ENCODE data around the gene COL5A1. TPM values are rescaled to one million over a fixed set of nuclear protein-coding genes. Genes with fewer than 3 reads are reported as not detected.

COL5A1 gene
- total RNA-seq, 1 donor from 2014 or later: 19.8 TPM

DNA sequence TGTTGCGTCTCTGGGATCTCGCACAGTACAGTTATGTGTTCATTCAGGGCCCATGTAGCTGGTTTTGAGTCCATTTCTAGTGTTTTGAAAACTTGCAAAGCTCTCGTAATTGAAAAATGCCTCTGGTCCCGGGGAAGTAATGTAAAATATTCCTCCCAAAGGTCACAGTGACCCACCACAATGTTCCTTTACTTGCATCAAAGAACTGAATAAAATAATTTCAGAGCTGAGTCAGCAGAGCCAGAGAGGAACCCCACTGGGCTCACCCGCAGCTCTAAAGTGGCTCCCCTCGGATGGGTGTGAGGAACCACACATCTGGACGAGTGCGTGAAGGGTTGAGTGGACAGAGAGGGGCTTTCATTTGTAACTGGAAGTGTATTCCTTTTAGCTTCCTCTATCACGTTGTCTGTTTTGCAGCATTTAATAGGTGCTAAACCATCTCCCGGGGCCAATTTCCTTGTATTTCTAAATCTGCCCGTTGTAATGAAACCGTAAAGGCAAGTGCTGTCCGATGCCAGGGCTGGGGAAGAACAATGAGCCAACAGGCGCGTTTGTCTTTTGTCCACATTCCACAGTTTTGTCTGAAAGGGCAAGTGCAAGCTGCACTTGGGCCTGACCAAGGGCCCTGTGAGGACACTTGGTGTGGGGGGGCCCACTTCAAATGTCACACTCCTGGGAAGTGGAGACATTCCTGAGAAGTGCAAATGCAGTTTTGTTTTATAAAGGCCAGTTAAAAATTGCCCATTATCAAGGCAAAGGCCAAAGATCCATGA, 29.9 kb downstream of the COL5A1 start:
- Mint-ChIP-seq H3K4me1 (ENCODE audit: low read depth) (peaks cover 5% of the 10 kb centered on the region), H3K9me3 (ENCODE audit: low read depth) (peaks cover 17% of the 10 kb centered on the region)
- TF ChIP-seq, protein P1, sequence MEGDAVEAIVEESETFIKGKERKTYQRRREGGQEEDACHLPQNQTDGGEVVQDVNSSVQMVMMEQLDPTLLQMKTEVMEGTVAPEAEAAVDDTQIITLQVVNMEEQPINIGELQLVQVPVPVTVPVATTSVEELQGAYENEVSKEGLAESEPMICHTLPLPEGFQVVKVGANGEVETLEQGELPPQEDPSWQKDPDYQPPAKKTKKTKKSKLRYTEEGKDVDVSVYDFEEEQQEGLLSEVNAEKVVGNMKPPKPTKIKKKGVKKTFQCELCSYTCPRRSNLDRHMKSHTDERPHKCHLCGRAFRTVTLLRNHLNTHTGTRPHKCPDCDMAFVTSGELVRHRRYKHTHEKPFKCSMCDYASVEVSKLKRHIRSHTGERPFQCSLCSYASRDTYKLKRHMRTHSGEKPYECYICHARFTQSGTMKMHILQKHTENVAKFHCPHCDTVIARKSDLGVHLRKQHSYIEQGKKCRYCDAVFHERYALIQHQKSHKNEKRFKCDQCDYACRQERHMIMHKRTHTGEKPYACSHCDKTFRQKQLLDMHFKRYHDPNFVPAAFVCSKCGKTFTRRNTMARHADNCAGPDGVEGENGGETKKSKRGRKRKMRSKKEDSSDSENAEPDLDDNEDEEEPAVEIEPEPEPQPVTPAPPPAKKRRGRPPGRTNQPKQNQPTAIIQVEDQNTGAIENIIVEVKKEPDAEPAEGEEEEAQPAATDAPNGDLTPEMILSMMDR (IDR thresholded peaks at IDR 0.05; ENCODE audit: unreplicated experiment): no peak

DNA sequence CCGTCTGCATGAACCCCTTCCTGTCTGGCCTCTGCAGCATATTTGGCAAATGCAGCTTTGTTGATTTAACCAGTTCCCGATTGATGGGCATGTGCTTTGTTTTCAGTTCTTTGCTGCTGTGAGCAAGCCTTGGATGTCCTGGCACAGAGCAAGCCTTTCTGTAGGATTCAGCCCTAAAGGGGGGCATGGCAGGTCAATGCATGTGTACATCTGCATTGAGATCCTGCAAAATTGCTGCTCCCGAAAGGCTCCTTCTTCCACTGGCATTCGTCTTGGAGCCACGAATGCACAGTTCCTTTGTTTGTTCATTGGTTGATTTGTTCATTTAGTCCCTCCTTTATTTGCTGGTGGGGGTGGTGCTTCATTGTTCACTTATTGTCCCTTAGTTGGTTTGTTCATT, 34.8 kb downstream of the COL5A1 start:
- H3K4me1 Mint-ChIP-seq (ENCODE audit: low read depth): peaks cover 6% of the 10 kb centered on the region
- peaks cover 2% of the 10 kb centered on the region for H3K36me3 Mint-ChIP-seq (ENCODE audit: insufficient read depth)
- peaks cover 3% of the 10 kb centered on the region for H3K27me3 Mint-ChIP-seq
- TF ChIP-seq, protein P1 (IDR thresholded peaks at IDR 0.05; ENCODE audit: unreplicated experiment): no peak
- H3K4me3 Mint-ChIP-seq (ENCODE audit: low read depth): no peak overlapping the region
- no peak overlapping the region for H3K27ac Mint-ChIP-seq
- no peak for DNase-seq (ENCODE audit: low spot score, unreplicated experiment)
- H3K9me3 Mint-ChIP-seq (ENCODE audit: low read depth): peaks cover 17% of the 10 kb centered on the region

More for the DNA sequence above, 29.9 kb downstream of the COL5A1 start:
- H3K36me3 Mint-ChIP-seq (ENCODE audit: insufficient read depth): peaks cover 3% of the 10 kb centered on the region
- DNase-seq (ENCODE audit: low spot score, unreplicated experiment): no peak
- no peaks in the 10 kb centered on the region for H3K27me3 Mint-ChIP-seq
- no peak overlapping the region for H3K27ac Mint-ChIP-seq
- no peak overlapping the region for H3K4me3 Mint-ChIP-seq (ENCODE audit: low read depth)

DNA sequence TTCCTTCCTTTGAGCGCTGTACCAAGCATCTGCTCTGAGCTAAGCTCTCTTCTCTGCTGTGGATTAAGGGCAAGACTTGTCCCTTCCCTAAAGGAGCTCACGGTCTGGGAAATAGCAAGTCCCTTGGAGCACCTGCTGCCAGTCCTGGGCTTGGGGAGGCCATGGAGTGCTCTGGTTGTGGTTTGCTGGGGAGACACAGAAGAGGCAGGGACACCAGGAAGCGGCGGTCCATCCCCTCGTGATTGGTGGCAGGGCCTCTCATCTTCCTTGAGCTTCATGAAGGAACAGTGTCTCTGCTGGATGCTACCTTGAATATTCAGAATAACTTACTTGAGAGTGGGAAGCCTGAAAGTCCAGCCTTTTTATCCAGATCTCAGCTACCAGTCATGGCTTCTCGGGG, 35.3 kb downstream of the COL5A1 start:
- Mint-ChIP-seq H3K4me3 (ENCODE audit: low read depth) (no peak overlapping the region), H3K36me3 (ENCODE audit: insufficient read depth) (peaks cover 2% of the 10 kb centered on the region), H3K27ac (no peak overlapping the region), H3K4me1 (ENCODE audit: low read depth) (peaks cover 6% of the 10 kb centered on the region), H3K9me3 (ENCODE audit: low read depth) (peaks cover 15% of the 10 kb centered on the region), H3K27me3 (peaks cover 3% of the 10 kb centered on the region)
- TF ChIP-seq, protein P1 (IDR thresholded peaks at IDR 0.05; ENCODE audit: unreplicated experiment): no peak
- DNase-seq (ENCODE audit: low spot score, unreplicated experiment): no peak

DNA sequence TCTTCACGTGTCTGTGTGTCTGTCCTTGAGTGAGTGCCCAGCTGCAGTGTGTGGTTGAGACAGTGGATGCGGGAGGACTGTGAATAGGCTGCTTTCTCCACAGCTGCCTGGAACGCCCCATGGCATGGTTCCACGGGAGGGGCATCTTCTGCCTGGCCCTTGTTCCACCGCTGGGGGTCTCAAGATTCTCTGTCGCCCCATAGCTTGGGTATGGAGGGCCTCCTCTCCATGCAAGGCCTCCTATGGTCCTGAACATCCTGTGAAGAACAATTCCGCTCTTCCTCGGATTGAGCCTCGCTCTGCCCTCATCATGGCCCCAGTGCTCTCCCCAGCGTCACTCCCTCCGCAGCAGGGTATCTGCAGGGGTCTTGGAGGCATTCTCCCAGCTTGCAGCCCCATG, 36.1 kb downstream of the COL5A1 start:
- TF ChIP-seq, protein P1 (IDR thresholded peaks at IDR 0.05; ENCODE audit: unreplicated experiment): no peak
- H3K9me3 Mint-ChIP-seq (ENCODE audit: low read depth): peaks cover 11% of the 10 kb centered on the region
- DNase-seq (ENCODE audit: low spot score, unreplicated experiment): no peak

DNA sequence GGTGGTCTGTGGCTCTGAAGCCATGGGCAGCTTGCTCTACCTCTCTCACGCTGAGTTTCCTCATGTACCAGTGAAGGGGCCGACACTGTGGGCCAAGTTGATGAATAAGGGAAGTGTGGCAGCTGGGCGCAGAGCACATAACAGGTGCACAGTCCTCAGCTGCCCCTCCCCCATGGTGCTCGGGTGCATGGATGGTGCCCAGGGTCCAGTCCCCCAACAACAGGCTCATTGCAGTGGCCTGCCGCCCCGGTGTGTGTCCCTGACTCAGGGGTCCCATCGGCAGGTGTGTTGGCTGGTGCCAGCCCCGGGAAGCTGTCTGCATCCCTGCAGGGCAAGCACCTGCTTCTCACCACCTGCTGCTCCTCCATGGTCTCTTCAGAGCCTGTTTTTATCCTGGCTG, 36.6 kb downstream of the COL5A1 start:
- no peak overlapping the region for H3K27ac Mint-ChIP-seq
- H3K27me3 Mint-ChIP-seq: peaks cover 3% of the 10 kb centered on the region

More for the DNA sequence above, 36.1 kb downstream of the COL5A1 start:
- Mint-ChIP-seq H3K27me3 (peaks cover 3% of the 10 kb centered on the region), H3K4me1 (ENCODE audit: low read depth) (peaks cover 6% of the 10 kb centered on the region), H3K36me3 (ENCODE audit: insufficient read depth) (peaks cover 2% of the 10 kb centered on the region), H3K27ac (no peak overlapping the region), H3K4me3 (ENCODE audit: low read depth) (no peak overlapping the region)

More for the DNA sequence above, 36.6 kb downstream of the COL5A1 start:
- TF ChIP-seq, protein P1 (IDR thresholded peaks at IDR 0.05; ENCODE audit: unreplicated experiment): no peak
- DNase-seq (ENCODE audit: low spot score, unreplicated experiment): no peak
- Mint-ChIP-seq H3K9me3 (ENCODE audit: low read depth) (peaks cover 11% of the 10 kb centered on the region), H3K4me1 (ENCODE audit: low read depth) (peaks cover 6% of the 10 kb centered on the region), H3K4me3 (ENCODE audit: low read depth) (no peak overlapping the region), H3K36me3 (ENCODE audit: insufficient read depth) (peaks cover 2% of the 10 kb centered on the region)
